HG03565 (cell line): ENCODE data around the gene LAMB1.

ENCODE experiments used
- ATAC-seq: cut with Tn5 transposase; IDR thresholded peaks from one replicate; pipeline ENCODE4 v1.9.1; 2021; ENCODE audit warnings: mild to moderate bottlenecking, moderate library complexity; ENCODE audit not compliant: unreplicated experiment

LAMB1 gene

GRCh38 chr7:107949443-107949935 lies 53.5 kb downstream of the LAMB1 start:
- ATAC-seq = no peak

- no peak for ATAC-seq
Observed at GRCh38 chr7:107948645-107949442, 54.1 kb downstream of the LAMB1 start.

- ATAC-seq = no peak
Observed at GRCh38 chr7:107946881-107947280, 56.1 kb downstream of the LAMB1 start.

GRCh38 chr7:107946451-107946850 lies 56.5 kb downstream of the LAMB1 start:
- ATAC-seq = no peak

- no peak for ATAC-seq
Observed at GRCh38 chr7:107945332-107945731, 57.6 kb downstream of the LAMB1 start.

GRCh38 chr7:107944411-107945169 lies 58.4 kb downstream of the LAMB1 start:
- no peak for ATAC-seq

- ATAC-seq = no peak
Observed at GRCh38 chr7:107943018-107943417, 59.9 kb downstream of the LAMB1 start.

GRCh38 chr7:107940951-107941350 lies 62.0 kb downstream of the LAMB1 start:
- no peak for ATAC-seq

- ATAC-seq = no peak
Observed at GRCh38 chr7:107939573-107940489, 63.1 kb downstream of the LAMB1 start.

GRCh38 chr7:107938456-107939250 lies 64.3 kb downstream of the LAMB1 start:
- no peak for ATAC-seq

- ATAC-seq = no peak
Observed at GRCh38 chr7:107937531-107937930, 65.4 kb downstream of the LAMB1 start.

- ATAC-seq = no peak
Observed at GRCh38 chr7:107936312-107936711, 66.6 kb downstream of the LAMB1 start.

- no peak for ATAC-seq
Observed at GRCh38 chr7:107934991-107935770, 67.8 kb downstream of the LAMB1 start.

- no peak for ATAC-seq
Observed at GRCh38 chr7:107933386-107934013, 69.5 kb downstream of the LAMB1 start.

GRCh38 chr7:107932805-107933204 lies 70.2 kb downstream of the LAMB1 start:
- ATAC-seq = no peak

GRCh38 chr7:107931740-107932515 lies 71.0 kb downstream of the LAMB1 start:
- ATAC-seq = no peak

- no peak for ATAC-seq
Observed at GRCh38 chr7:107926481-107926880, 76.5 kb downstream of the LAMB1 start.

GRCh38 chr7:107924841-107925504 lies 78.0 kb downstream of the LAMB1 start:
- peak; percentile 87 for ATAC-seq
